ENCODE results near the gene ZGRF1.

GRCh38 chr4:112651641-112652040 lies 14.9 kb upstream of the ZGRF1 start:
- TF ChIP-seq, protein P1, sequence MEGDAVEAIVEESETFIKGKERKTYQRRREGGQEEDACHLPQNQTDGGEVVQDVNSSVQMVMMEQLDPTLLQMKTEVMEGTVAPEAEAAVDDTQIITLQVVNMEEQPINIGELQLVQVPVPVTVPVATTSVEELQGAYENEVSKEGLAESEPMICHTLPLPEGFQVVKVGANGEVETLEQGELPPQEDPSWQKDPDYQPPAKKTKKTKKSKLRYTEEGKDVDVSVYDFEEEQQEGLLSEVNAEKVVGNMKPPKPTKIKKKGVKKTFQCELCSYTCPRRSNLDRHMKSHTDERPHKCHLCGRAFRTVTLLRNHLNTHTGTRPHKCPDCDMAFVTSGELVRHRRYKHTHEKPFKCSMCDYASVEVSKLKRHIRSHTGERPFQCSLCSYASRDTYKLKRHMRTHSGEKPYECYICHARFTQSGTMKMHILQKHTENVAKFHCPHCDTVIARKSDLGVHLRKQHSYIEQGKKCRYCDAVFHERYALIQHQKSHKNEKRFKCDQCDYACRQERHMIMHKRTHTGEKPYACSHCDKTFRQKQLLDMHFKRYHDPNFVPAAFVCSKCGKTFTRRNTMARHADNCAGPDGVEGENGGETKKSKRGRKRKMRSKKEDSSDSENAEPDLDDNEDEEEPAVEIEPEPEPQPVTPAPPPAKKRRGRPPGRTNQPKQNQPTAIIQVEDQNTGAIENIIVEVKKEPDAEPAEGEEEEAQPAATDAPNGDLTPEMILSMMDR (IDR thresholded peaks at IDR 0.05) = no peak
- TF ChIP-seq POLR2AphosphoS5 (IDR thresholded peaks at IDR 0.05) (no peak), POLR2A (IDR thresholded peaks at IDR 0.05; ENCODE audit: low read depth) (no peak)
